GM12874 (cell line): ENCODE results near the gene DFFB.

Experiments
- TF ChIP-seq, protein P1 (sequence below): IDR thresholded peaks from 2 replicates; pipeline ENCODE4 v1.5.1; 2011; ENCODE audit warnings: low read depth, mild to moderate bottlenecking, control low read depth, low read length, moderate library complexity; ENCODE audit not compliant: insufficient read depth

The DFFB gene

DNA sequence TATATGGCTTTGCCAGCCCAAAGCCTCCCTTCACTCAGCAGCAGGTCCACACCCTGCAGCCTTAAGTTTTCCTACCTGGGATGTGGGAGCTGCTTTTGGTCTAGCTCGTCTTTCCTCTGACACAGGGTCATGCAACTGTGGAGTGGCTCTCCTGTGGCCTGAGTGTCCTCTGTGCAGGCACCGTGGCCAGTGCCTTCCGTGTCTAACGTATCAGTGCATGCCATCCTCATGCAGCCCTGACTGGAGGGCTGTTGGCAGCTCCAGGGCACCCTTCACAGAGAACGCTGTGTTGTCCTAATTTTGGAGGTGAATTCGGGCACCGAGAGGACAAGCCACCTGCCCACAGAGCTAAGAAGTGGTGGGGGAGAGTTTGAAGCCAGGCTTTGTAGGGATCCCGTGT, 68.5 kb downstream of the DFFB start:
- TF ChIP-seq, protein P1, sequence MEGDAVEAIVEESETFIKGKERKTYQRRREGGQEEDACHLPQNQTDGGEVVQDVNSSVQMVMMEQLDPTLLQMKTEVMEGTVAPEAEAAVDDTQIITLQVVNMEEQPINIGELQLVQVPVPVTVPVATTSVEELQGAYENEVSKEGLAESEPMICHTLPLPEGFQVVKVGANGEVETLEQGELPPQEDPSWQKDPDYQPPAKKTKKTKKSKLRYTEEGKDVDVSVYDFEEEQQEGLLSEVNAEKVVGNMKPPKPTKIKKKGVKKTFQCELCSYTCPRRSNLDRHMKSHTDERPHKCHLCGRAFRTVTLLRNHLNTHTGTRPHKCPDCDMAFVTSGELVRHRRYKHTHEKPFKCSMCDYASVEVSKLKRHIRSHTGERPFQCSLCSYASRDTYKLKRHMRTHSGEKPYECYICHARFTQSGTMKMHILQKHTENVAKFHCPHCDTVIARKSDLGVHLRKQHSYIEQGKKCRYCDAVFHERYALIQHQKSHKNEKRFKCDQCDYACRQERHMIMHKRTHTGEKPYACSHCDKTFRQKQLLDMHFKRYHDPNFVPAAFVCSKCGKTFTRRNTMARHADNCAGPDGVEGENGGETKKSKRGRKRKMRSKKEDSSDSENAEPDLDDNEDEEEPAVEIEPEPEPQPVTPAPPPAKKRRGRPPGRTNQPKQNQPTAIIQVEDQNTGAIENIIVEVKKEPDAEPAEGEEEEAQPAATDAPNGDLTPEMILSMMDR = no peak

- TF ChIP-seq, protein P1 = no peak
These were observed 69.7 kb downstream of the DFFB start for GRCh38 chr1:3926956-3927355.

- TF ChIP-seq, protein P1 = no peak
These were observed 71.3 kb downstream of the DFFB start for GRCh38 chr1:3928586-3928985.

- TF ChIP-seq, protein P1 = no peak
These were observed 71.8 kb downstream of the DFFB start for GRCh38 chr1:3929126-3929525.

- TF ChIP-seq, protein P1 = no peak
These were observed 73.2 kb downstream of the DFFB start for GRCh38 chr1:3930301-3931006.

DNA sequence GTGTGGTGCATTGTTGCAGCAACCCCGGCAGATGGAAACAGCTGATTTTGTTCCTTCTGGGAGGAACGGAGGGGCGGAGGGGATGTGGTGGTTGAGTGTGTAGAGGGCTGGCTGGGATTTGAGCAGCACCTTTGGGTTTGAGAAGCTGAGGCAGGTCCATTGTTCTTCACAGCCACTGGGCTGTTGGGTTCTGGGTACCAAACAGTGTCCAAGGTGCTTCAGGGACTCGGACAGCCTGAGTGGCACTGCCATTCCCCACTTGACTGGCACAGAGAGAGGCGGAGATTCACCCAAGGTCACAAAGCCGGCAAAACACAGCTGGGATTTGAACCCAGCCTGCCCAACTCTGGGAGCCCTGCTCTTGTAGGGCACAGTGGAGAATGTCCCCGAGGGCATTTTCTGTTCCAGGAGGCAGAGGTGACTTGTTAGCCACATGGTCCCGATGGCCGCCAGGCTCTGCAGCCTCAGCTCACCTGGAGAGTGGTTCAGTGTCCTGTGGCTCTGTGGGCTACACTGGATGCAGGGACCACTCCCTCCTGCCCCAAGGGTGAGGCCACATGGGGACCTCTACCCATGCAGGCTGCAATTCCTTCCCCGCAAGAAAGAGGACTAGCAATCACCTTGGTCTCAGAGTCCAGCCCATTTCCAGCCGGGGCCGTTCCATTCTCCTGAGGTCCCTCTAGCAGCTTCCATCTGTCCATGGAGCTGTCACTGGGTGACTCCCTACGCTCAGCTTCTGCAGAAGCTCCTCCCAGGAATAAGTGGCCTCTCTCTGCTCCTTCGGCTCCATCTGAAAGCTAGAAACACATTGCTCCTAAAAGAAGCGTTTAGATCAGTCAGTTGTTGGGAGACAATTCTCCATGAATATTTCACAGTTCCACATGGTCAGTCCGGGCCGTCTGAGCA, 74.0 kb downstream of the DFFB start:
- TF ChIP-seq, protein P1 = no peak

DNA sequence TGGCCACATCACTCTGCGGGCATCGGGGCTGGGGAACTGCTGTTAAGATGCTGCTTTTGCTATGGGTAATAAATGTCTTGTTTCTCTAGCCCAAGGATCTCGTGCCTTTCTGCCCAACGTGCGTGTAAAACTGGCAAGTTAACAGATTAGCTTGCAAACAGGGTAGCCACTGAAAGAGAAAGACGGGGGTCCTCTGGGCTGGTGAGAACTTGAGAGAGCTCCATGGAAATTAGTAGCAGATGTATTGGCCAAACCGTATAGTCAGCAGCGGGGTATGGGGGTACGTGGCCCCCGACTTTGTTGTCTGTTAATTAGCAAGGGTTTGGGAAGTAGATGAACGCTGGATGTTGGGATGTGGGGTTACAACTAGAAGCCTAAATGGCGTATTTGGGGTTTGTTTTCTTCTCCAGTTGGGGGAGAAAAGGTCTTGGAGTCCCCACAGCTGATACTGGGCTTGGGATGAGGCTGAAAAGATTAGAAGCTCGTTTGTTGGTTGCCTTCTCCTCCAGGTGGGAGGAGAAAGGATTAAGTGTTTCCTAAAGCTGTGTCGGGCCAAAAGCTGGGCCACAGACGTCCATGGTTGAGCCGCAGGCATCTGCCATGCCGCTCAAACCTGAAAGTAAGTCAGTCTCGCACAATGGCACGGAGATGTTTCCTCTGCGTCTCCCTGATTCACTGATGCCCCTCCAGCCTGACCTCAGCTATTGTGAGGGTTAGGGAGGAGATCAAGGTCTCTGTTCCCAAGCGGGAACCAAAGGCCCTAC, 75.1 kb downstream of the DFFB start:
- TF ChIP-seq, protein P1 = no peak
